Measurements from ENCODE around the gene MOCS3.
A peak's percentile ranks its signal among the peaks of the same experiment; 100 is the strongest.
"Not testable (repeated sequence)": the region's sequence is repeated elsewhere in the genome, so short reads cannot be mapped to it uniquely, and the experiment has no call there.

Gene MOCS3

GRCh38 chr20:50978533-50978932 is 19.9 kb downstream of the MOCS3 start:
- H3K27ac ChIP-seq (ENCODE audit: low read length, poor library complexity, severe bottlenecking); H3K36me3 ChIP-seq (ENCODE audit: control insufficient read depth in 1 of 2, insufficient read depth in 2 of 2, low read depth in 1 of 2, low read length in 2 of 2); H2BK15ac ChIP-seq (ENCODE audit: low read depth, poor library complexity, severe bottlenecking); H2AFZ ChIP-seq (ENCODE audit: low read depth, low read length); H3K79me1 ChIP-seq (replicated peaks; ENCODE audit: low read length, poor library complexity, severe bottlenecking); H3K9ac ChIP-seq (ENCODE audit: low read length); H3K4me2 ChIP-seq (ENCODE audit: low read length, poor library complexity, severe bottlenecking); H3K27me3 ChIP-seq (ENCODE audit: control insufficient read depth in 1 of 2, insufficient read depth in 1 of 2, low read length in 2 of 2); H3K4ac ChIP-seq (ENCODE audit: low read depth in 1 of 2, low read length in 2 of 2); H3K23ac ChIP-seq (ENCODE audit: low read length in 2 of 2); H3K4me3 ChIP-seq (ENCODE audit: insufficient read depth in 1 of 2, low read depth in 1 of 2, low read length in 2 of 2); H4K91ac ChIP-seq (ENCODE audit: low read length); H2AK5ac ChIP-seq (ENCODE audit: low read length, severe bottlenecking); H2BK12ac ChIP-seq (ENCODE audit: low read length in 2 of 2); DNase-seq; H2BK120ac ChIP-seq (ENCODE audit: low read depth, low read length); H4K8ac ChIP-seq (ENCODE audit: low read length); H3K18ac ChIP-seq (ENCODE audit: low read depth in 1 of 2, low read length in 2 of 2); H3K9me3 ChIP-seq (ENCODE audit: control insufficient read depth, low read length); H2BK5ac ChIP-seq (ENCODE audit: low read depth, low read length, poor library complexity, severe bottlenecking); H3K14ac ChIP-seq (ENCODE audit: low read length in 2 of 2): not testable (repeated sequence)
- 96% methylated on average over 4 of the region's 4 CpGs for WGBS
- H3K4me1 ChIP-seq (ENCODE audit: control insufficient read depth, insufficient read depth, low read depth, low read length): peaks cover 29% of the 10 kb centered on the region

- Histone ChIP-seq H2BK15ac (ENCODE audit: low read depth, poor library complexity, severe bottlenecking) (no peak overlapping the region), H4K8ac (ENCODE audit: low read length) (peak overlapping the region; percentile 59), H3K79me1 (replicated peaks; ENCODE audit: low read length, poor library complexity, severe bottlenecking) (no peaks in the 10 kb centered on the region), H2BK120ac (ENCODE audit: low read depth, low read length) (no peak overlapping the region), H3K9me3 (ENCODE audit: control insufficient read depth, low read length) (no peaks in the 10 kb centered on the region), H2AFZ (ENCODE audit: low read depth, low read length) (no peak overlapping the region), H3K9ac (ENCODE audit: low read length) (peak overlapping the region; percentile 80), H3K36me3 (ENCODE audit: control insufficient read depth in 1 of 2, insufficient read depth in 2 of 2, low read depth in 1 of 2, low read length in 2 of 2) (no peaks in the 10 kb centered on the region), H2BK5ac (ENCODE audit: low read depth, low read length, poor library complexity, severe bottlenecking) (no peak overlapping the region), H3K23ac (ENCODE audit: low read length in 2 of 2) (no peak overlapping the region), H2AK5ac (ENCODE audit: low read length, severe bottlenecking) (peak overlapping the region; percentile 74), H3K4me2 (ENCODE audit: low read length, poor library complexity, severe bottlenecking) (no peak overlapping the region), H3K14ac (ENCODE audit: low read length in 2 of 2) (no peak overlapping the region), H3K4me3 (ENCODE audit: insufficient read depth in 1 of 2, low read depth in 1 of 2, low read length in 2 of 2) (no peak overlapping the region), H3K27ac (ENCODE audit: low read length, poor library complexity, severe bottlenecking) (peak overlapping the region; percentile 69), H2BK12ac (ENCODE audit: low read length in 2 of 2) (peak overlapping the region in 1 of 2 experiments; percentile 51), H3K4me1 (ENCODE audit: control insufficient read depth, insufficient read depth, low read depth, low read length) (peaks cover 29% of the 10 kb centered on the region), H3K18ac (ENCODE audit: low read depth in 1 of 2, low read length in 2 of 2) (peak overlapping the region in 1 of 2 experiments; percentile 37), H4K91ac (ENCODE audit: low read length) (peak overlapping the region; percentile 45), H3K27me3 (ENCODE audit: control insufficient read depth in 1 of 2, insufficient read depth in 1 of 2, low read length in 2 of 2) (no peaks in the 10 kb centered on the region), H3K4ac (ENCODE audit: low read depth in 1 of 2, low read length in 2 of 2) (no peak overlapping the region)
- WGBS: 8% methylated on average over 8 of the region's 8 CpGs
- peak; percentile 99 for DNase-seq
Observed at GRCh38 chr20:50980071-50980681, 21.6 kb downstream of the MOCS3 start.

DNA sequence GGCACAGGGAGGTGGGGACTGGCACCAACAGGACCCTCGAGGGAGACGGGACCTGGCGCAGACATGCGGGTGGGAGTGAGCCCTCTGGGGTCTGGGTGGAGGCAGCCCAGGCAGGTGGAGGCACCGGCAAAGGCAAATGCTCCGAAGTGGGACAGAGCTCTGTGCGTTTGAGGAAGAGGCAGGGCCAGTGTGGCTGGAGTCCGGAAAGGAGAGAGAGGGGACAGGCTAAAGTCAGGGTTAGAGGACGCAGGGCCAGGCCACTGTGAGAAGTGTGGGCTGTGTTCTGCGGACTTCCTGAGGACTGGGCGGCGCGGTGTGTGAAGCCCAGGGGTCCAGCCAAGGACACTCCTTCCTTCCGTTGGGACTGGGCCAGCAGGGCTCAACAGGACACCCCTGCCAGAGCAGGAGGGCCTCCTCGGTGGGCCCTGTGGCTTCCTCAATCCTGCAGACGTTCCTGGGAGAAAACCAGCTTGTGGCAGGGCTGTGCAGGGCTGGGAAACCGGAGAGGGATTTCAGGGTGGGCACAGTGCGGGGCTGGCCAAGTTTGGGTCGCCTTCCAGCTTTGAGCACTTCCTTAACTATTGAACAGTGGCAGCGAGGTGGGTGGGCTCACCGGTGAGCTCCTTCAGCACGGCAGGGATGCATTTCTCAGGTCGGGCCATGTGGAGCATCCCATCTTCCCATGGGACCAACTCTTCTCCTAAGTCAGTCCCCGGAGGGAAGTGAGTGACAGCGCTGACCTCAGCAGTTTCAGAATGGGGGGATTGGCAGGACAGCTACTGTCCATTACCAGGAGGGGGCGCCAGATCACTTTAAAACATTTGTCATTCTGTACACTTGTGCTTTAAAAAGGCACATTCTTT is 22.5 kb downstream of the MOCS3 start:
- H3K23ac ChIP-seq (ENCODE audit: low read length in 2 of 2): peak overlapping the region in 1 of 2 experiments; percentile 61
- WGBS: 64% methylated on average over 25 of the region's 26 CpGs
- no peak overlapping the region for H2BK5ac ChIP-seq (ENCODE audit: low read depth, low read length, poor library complexity, severe bottlenecking)

GRCh38 chr20:50981714-50982048 is 23.1 kb downstream of the MOCS3 start:
- no peak overlapping the region for H3K4ac ChIP-seq (ENCODE audit: low read depth in 1 of 2, low read length in 2 of 2)
- no peak overlapping the region for H2BK12ac ChIP-seq (ENCODE audit: low read length in 2 of 2)
- H2BK15ac ChIP-seq (ENCODE audit: low read depth, poor library complexity, severe bottlenecking): no peak overlapping the region
- H4K91ac ChIP-seq (ENCODE audit: low read length): no peak overlapping the region
- no peaks in the 10 kb centered on the region for H3K27me3 ChIP-seq (ENCODE audit: control insufficient read depth in 1 of 2, insufficient read depth in 1 of 2, low read length in 2 of 2)
- H2AK5ac ChIP-seq (ENCODE audit: low read length, severe bottlenecking): no peak overlapping the region
- H3K23ac ChIP-seq (ENCODE audit: low read length in 2 of 2): no peak overlapping the region
- H3K4me1 ChIP-seq (ENCODE audit: control insufficient read depth, insufficient read depth, low read depth, low read length): peaks cover 22% of the 10 kb centered on the region
- no peaks in the 10 kb centered on the region for H3K36me3 ChIP-seq (ENCODE audit: control insufficient read depth in 1 of 2, insufficient read depth in 2 of 2, low read depth in 1 of 2, low read length in 2 of 2)
- DNase-seq: no peak
- H2AFZ ChIP-seq (ENCODE audit: low read depth, low read length): no peak overlapping the region
- H3K4me3 ChIP-seq (ENCODE audit: insufficient read depth in 1 of 2, low read depth in 1 of 2, low read length in 2 of 2): no peak overlapping the region
- WGBS: 100% methylated on average over 1 of the region's 3 CpGs
- no peak overlapping the region for H4K8ac ChIP-seq (ENCODE audit: low read length)
- H2BK5ac ChIP-seq (ENCODE audit: low read depth, low read length, poor library complexity, severe bottlenecking): no peak overlapping the region
- no peak overlapping the region for H3K4me2 ChIP-seq (ENCODE audit: low read length, poor library complexity, severe bottlenecking)
- no peak overlapping the region for H3K14ac ChIP-seq (ENCODE audit: low read length in 2 of 2)
- H3K79me1 ChIP-seq (replicated peaks; ENCODE audit: low read length, poor library complexity, severe bottlenecking): no peaks in the 10 kb centered on the region
- H3K9me3 ChIP-seq (ENCODE audit: control insufficient read depth, low read length): no peaks in the 10 kb centered on the region
- no peak overlapping the region for H3K18ac ChIP-seq (ENCODE audit: low read depth in 1 of 2, low read length in 2 of 2)
- no peak overlapping the region for H2BK120ac ChIP-seq (ENCODE audit: low read depth, low read length)
- peak overlapping the region; percentile 81 for H3K9ac ChIP-seq (ENCODE audit: low read length)
- no peak overlapping the region for H3K27ac ChIP-seq (ENCODE audit: low read length, poor library complexity, severe bottlenecking)

More for the DNA sequence above, 22.5 kb downstream of the MOCS3 start:
- peak overlapping the region; percentile 25 to 37 for H3K18ac ChIP-seq (ENCODE audit: low read depth in 1 of 2, low read length in 2 of 2)
- no peak overlapping the region for H3K4me2 ChIP-seq (ENCODE audit: low read length, poor library complexity, severe bottlenecking)
- no peak overlapping the region for H2BK120ac ChIP-seq (ENCODE audit: low read depth, low read length)
- no peaks in the 10 kb centered on the region for H3K27me3 ChIP-seq (ENCODE audit: control insufficient read depth in 1 of 2, insufficient read depth in 1 of 2, low read length in 2 of 2)
- H3K27ac ChIP-seq (ENCODE audit: low read length, poor library complexity, severe bottlenecking): no peak overlapping the region
- peak overlapping the region; percentile 81 for H3K9ac ChIP-seq (ENCODE audit: low read length)
- H4K91ac ChIP-seq (ENCODE audit: low read length): peak overlapping the region; percentile 73
- peak overlapping the region; percentile 74 for H2AK5ac ChIP-seq (ENCODE audit: low read length, severe bottlenecking)
- H3K4ac ChIP-seq (ENCODE audit: low read depth in 1 of 2, low read length in 2 of 2): peak overlapping the region in 1 of 2 experiments; percentile 69
- DNase-seq: peak; percentile 79
- H3K4me3 ChIP-seq (ENCODE audit: insufficient read depth in 1 of 2, low read depth in 1 of 2, low read length in 2 of 2): no peak overlapping the region
- H3K79me1 ChIP-seq (replicated peaks; ENCODE audit: low read length, poor library complexity, severe bottlenecking): no peaks in the 10 kb centered on the region
- H3K4me1 ChIP-seq (ENCODE audit: control insufficient read depth, insufficient read depth, low read depth, low read length): peaks cover 23% of the 10 kb centered on the region
- H2AFZ ChIP-seq (ENCODE audit: low read depth, low read length): peak overlapping the region; percentile 19
- H2BK12ac ChIP-seq (ENCODE audit: low read length in 2 of 2): peak overlapping the region; percentile 81 to 87
- H2BK15ac ChIP-seq (ENCODE audit: low read depth, poor library complexity, severe bottlenecking): peak overlapping the region; percentile 17
- no peak overlapping the region for H3K14ac ChIP-seq (ENCODE audit: low read length in 2 of 2)
- H3K36me3 ChIP-seq (ENCODE audit: control insufficient read depth in 1 of 2, insufficient read depth in 2 of 2, low read depth in 1 of 2, low read length in 2 of 2): no peaks in the 10 kb centered on the region
- H4K8ac ChIP-seq (ENCODE audit: low read length): peak overlapping the region; percentile 62
- no peaks in the 10 kb centered on the region for H3K9me3 ChIP-seq (ENCODE audit: control insufficient read depth, low read length)

All from mesenchymal stem cell (in vitro differentiated cells and primary cell).